ENCODE measurements around the gene ANKRD12.

Gene ANKRD12

DNA sequence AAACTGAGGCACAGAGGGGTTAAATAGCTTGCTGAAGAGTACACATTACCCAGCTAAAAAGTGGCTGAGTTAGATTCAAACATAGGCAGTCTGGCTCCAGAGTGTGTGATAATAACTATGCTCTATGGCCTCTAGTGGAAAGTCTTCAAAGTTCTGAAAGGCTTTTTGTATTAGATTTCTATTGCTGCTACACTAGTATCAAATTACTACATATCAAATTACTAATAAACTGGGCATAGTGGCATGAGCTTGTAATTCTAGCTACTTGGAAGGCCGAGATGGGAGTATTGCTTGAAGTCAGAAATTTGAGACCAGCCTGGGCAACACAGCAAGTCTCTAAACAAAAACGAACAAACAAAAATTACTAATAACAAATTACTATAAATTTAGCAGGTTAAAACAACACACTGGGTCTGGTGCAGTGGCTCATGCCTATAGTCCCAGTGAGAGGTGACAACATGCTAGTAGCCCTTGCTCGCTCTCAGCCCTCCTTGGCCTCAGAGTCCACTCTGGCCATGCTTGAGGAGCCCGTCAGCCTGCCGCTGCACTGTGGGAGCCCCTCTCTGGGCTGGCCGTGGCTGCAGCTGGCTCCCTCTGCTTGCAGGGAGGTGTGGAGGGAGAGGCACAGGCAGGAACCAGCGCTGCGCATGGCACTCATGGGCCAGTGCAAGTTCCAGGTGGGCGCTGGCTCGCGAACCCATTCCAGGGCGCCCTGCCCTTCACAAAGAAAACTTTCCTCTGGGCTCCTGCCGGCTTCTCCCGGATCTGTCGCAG lies 159.8 kb downstream of the ANKRD12 start:
- DNase-seq: no peak

DNA sequence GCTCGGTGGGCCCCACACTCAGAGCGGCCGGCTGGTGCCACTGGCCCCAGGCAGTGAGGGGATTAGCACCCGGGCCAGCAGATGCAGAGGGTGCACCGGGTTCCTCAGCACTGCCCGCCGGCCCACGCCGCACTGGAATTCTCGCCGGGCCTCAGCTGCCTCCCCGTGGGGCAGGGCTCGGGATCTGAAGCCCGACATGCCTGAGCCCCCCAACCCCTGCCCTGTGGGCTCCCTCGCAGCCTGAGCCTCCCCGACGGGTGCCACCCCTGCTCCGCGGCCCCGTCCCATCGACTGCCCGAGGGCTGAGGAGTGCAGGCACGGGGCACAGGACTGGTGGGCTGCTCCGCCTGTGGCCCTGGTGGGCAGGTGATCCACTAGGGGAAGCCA lies 160.4 kb downstream of the ANKRD12 start:
- DNase-seq: no peak

DNA sequence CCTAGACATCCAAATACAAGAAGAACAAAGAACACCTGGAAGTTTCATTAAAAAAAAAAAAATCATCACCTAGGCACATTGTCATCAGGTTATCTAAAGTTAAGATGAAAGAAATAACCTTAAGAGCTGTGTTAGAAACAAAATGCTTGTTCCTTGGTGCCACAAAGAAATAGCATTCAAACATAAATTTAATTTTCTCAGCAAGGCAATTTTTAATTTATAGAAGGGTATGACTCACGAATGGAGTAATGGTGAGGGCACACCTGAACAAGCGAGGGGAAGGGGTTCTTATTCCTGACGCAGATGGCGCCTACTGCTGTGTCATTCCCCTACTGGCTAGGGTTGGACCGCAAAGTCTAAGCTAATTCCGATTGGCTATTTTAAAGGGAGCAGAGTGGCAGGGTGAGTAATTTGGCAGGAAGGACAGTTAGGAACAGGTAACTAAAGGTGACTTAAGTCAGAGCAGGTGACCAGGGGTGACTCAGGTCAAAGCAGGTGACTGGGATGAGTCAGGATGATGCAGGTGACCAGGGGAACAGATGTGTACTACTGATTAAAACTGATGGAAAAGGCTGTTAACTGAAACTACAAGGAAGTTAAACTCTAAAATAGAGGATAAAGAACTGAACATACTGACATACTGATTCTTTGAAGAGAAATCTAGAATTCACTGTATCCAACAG lies 167.9 kb downstream of the ANKRD12 start:
- peak; percentile 80 for DNase-seq

DNA sequence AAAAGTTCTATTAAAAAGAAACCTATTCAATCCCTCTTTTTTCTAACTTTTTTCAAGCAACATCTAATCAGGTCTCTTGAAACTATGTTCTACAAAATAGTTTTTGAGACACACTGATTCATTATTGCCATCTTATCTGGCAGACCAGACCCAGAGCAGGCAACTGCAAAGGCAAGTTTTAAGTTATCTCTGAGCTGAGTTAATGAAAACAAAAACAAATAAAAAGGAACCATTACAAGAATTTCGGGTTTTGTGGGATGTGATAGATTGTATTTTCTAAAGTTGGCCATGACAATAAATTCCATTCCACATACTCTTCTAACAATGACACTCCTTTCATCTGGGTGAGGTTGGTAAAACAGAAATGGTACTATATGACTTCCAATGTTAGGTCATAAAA lies 182.8 kb downstream of the ANKRD12 start:
- no peak for DNase-seq

DNA sequence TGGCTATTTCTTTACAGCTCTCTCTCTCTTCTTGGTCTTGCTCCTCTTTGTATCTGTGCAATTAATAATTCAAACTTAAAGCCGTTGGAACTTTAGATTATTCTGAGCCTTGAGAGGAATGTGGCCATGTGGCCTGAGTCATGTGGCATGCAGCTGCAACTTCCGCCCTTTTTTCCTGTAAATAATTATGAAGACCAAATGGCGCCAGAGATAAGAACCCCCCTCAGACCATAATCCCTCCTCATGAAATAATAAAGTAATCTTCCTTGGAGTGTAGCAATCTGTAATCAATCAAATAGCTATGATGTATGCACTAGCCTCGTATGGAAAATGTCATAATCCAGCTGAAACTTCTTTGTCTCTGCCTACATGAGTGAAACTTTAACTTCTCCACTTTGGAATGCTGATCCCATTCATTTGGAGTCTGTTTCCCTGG lies 184.5 kb downstream of the ANKRD12 start:
- no peak for DNase-seq

DNA sequence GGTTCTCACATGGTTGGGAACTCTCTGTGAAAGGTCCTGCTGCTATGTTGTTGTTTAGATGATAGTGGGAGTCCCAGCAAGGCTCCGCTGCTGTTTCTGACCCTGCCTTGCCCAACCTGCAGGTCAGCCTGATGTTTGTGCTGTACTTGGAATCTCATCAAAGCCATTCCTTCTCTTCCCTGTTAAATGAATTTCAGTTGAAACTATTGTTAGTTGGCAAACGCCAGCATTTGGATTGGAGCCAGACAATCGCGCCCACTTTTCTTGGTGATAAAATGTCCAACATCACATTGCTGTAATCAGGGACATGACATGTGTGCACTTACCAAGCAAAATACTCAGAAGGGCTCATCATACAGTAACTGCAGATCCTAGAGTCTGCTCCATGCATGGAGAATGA lies 185.2 kb downstream of the ANKRD12 start:
- DNase-seq: no peak

DNA sequence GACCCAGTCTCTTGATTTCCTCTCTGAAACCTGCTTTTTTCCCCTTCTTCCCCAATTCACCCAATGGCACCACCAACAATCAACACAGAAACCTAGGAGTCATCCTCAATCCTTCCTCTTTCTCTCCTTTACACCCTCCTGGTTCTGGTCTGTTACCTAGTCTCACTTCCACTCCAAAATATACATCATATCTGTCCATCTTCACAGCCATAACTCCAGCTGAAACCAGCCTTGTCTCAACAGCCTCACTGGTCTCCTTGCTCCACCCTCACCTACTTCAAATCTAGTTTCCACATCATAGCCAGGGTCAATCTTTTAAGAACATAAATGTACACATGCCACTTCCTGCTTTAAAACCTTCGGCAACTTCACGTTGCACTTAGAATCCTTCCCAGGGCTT lies 186.2 kb downstream of the ANKRD12 start:
- no peak for DNase-seq

DNA sequence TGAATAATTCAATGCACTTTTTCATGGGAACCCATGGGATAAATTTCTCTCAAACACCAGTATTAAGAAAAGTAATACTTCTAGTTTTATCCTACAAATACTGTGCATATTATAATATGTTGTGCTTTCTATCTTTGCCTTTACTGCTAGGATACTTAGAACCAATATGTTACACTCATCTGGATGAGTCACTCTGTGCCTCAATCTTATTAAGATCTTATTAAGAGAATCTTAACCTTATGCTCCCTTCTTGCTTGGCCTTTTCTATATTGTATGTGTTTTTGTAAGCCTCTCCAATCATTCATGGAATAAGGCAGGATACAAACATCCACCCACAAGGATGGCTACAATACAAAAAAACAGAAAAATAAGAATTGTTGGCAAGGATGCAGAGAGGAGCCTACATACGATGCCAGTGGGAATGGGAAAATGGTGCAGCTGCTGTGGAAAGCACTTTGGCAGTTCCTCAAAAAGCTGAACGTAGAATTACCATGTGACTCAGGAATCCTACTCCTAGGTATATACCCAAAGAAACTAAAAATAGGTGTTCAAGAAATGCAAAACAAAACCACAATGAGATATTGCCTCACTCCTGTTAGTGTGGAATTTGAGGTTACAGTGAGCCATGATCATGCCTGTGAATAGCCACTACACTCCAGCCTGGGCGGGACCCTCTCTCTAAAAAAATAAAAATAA lies 187.3 kb downstream of the ANKRD12 start:
- DNase-seq: no peak

DNA sequence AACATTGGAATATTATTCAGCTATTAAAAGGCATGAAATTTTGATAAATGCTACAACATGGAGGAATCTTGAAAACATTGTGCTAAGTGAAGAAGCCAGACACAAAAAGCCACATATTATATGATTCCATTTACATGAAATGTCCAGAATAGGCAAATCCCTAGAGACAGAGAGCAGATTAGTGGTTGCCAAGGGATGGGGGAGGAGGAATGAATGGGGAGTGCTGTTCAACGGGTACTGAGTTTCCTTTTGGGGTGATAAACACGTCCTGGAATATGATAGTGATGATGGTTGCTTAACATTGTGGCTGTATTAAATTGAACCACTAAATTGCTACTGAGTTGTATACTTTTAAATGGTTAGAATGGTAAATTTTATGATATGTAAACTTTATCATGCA lies 189.1 kb downstream of the ANKRD12 start:
- DNase-seq: no peak

DNA sequence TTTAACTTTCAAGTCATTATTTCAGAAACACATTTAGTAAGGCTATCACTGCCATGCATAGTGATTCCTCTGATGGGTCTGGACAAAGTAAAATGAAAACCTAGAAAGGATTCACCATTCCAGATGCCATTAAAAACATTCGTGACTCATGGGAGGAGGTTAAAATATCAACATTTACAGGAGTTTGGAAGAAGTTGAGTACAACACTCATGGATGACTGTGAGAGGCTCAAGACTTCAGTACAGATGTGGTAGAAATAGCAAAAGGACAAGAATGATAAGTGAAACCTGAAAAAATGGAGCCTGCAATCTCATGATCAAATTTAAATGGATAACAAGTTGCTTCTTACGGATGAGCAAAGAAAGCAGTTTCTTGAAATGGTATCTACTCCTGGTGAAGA lies 192.2 kb downstream of the ANKRD12 start:
- DNase-seq: peak; percentile 28

DNA sequence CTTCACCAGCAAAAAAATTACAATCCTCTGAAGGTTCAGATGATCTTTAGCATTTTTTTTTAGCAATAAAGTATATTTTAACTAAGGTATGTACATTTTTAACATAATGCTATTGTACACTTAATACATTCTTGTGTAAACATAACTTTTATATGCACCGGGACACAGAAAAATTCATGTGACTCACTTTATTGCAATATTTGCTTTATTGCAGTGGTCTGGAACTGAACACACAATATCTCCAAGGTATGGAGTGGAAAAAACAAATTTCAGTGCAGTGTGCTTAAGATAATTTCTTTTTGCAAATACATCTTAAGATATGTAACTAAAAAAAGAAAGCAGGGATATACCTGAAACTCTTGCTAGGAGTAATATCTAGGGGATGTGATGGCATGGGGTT lies 192.9 kb downstream of the ANKRD12 start:
- DNase-seq: peak; percentile 91

DNA sequence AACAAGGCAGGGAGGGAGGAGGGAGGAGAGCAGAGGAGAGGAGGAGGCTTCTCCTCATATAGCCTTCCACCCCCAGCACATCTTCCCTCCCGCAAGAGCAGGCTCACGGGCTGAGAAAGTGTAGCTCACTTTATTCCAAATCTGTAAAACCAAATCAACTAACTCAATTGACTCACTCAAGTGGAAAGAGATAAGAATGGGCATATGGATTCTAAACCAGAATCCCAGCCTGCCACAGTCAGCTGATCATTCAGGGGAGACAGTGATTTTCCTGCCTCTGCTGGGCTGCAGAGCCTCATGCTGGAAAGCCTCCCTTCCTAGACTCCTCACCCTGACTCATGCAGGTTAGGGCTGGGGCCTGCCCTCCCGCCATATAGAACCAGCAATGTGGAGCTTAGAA lies 193.8 kb downstream of the ANKRD12 start:
- DNase-seq: peak; percentile 37

DNA sequence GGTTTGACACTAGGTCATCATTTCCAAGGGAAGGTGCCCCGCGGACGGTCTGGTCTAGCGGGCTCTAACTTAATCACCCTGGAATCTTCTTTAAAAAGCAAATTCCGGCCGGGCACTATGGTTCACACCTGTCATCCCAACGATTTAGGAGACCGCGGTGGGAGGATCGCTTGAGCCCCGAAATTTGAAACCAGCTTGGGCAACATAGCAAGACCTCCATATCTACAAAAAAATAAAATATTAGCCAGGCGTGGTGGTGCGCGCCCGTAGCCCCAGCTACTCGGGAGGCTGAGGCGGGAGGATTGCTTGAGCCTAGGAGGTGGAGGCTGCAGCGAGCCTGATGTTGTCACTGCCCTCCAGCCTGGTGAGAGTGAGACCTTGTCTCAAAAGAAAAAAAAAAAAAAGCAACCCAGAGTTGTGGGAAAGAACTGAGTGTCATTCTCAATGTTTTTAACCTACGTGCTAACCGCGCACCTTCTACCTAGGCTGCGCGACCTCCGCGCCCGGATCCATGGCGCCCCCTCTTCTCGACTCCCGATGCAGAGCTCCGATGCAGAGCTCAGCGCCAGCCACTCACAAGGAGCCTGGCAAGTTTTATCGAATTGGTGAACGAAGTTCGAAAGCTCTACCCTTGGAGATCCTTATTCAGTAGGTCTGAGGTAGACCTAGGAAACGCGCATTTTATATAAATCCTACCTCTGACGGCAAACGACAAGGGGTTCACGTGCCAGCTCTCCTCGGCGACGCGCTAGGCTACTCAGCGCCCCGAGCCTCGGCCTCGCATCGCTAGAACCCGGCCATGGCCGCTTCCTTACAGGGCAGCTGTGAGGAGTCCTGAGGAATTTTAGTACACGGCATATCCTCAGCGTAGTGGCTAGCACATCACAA lies 197.1 kb downstream of the ANKRD12 start:
- peak; percentile 92 for DNase-seq

DNA sequence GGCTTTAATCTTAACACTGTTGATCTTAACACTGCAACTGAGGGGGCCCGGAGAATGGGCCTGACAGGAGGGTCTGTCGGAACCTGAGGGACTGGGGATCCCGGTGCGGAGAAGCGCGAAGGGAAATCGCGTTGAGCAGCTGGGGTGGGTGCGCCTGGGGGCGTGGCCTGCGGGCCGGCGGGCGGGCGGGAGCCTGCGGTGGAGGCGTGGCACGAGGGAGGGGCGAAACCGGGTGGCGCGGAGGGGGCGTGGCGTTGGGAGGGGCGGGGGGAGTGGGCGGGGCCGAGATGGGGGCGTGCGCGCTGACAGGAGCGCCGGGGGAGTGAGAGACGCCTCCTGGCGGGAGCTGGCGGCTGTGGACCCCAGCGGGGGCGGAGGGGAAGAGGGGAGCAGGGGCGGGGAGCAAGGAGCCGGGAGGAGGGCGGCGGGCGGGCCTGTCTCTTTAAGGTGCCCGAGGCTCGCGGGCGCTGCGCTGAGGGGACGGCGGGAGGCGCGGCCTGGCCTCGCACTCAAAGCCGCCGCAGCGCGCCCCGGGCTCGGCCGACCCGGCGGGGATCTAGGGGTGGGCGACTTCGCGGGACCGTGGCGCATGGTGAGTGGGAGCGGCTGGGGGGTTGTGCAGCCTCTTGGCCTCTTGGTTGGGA lies 197.9 kb downstream of the ANKRD12 start, which contains the start of gene TWSG1:
Gene TWSG1, plus strand, starts transcription at position 445 of the 644 bp plus-strand sequence. CDS start 2,457 bp downstream, outside the sequence.
- DNase-seq: peak; percentile 97

DNA sequence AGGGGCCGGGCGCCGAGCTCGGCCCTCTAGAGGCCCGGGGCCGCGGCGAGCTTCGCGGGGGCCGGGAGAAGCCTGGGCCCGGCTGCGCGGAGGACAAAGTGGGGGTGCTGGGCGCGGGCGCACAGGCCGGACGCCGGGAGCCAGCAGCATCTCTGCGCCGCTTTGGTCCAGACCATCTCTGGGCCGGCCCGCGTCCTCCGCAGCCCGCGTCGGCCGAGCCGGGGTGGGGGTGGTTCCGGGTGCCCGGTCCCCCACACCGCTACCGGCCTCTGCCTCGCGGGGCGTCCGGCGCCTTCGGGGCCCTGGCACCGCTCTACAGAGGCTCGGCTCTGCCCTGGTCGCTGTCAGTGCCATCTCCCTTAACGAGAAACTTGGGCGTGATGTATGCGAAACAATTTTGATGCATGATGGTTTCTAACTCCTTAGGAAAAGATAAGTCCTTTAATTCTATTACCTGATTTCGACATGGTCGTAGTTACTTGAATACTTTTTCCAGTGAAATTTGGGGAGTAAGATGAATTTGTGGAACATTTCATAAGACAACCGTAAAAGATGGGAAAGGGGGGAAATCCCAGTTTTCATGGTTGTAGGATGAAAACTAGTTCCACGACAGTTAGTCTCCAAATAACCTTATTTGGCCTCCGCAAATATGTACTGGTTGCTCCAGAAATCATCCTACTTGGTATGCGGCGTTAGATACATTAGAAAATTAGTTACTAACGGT lies 198.6 kb downstream of the ANKRD12 start:
- peak; percentile 93 for DNase-seq

Measured in DMS53 (cell line).